Ovary (tissue), 3 donors: Measurements from ENCODE around the gene FLNB.

ENCODE experiments used
- CTCF ChIP-seq, 3 donors: fragments of 450-650 bp in 2 of 3; fragments of 200-600 bp in 1 of 3; IDR thresholded peaks; one replicate each; pipeline versions ENCODE4 v1.5.1 to v1.8.0; 2016 to 2022; ENCODE audit warnings: antibody characterized with exemption in 3 of 3, mild to moderate bottlenecking in 1 of 3
- EP300 ChIP-seq: sonication (generic); formaldehyde crosslinking; IDR thresholded peaks from one replicate; pipeline ENCODE4 v1.6.1; 2017; ENCODE audit warnings: antibody characterized with exemption
- POLR2A ChIP-seq: fragments of 450-650 bp; IDR thresholded peaks from one replicate; pipeline ENCODE4 v1.6.1; 2017; ENCODE audit warnings: antibody characterized with exemption, mild to moderate bottlenecking, moderate library complexity
- donor health status: DM: no; HTN: no; CAD: no.

- TF ChIP-seq POLR2A (no peak), CTCF (IDR thresholded peaks at IDR 0.05) (no peak), EP300 (no peak)
Observed at GRCh38 chr3:58115175-58115574, 107.0 kb downstream of the FLNB start.
